B cell (primary cell): ENCODE measurements around the gene C2orf81. TPM values are rescaled to one million over a fixed set of nuclear protein-coding genes. Genes with fewer than 3 reads are reported as not detected.

Experiments used
- ATAC-seq: fragments of 200-7000 bp; cut with Tn5 transposase; one replicate; pipeline ENCODE4 v1.10.0; 2021; ENCODE audit warnings: low read depth, mild to moderate bottlenecking, moderate number of reproducible peaks, moderate library complexity
- CTCF ChIA-PET: fragments of 350-600 bp; sonication (Branson Sonifier 250); formaldehyde crosslinking; loops from one replicate; lab custom pipeline; 2021; ENCODE audit warnings: antibody characterized with exemption, inconsistent platforms; lab: Charles Lee
- POLR2A ChIA-PET: fragments of 350-600 bp; sonication (Branson Sonifier 250); formaldehyde crosslinking; loops from one replicate; lab custom pipeline; 2021; ENCODE audit warnings: antibody characterized with exemption; lab: Charles Lee
- DNase-seq: peaks from one replicate; pipeline ENCODE4 v3.0.0; 2013
- H2AFZ ChIP-seq: 2 replicates; pipeline ENCODE4 v1.6.1; 2012; ENCODE audit warnings: mild to moderate bottlenecking, low read depth, low read length; ENCODE audit not compliant: insufficient read depth, poor library complexity, severe bottlenecking
- H3K27ac ChIP-seq, 2 donors: 1 replicate in 1 of 2; 2 replicates in 1 of 2; pipeline ENCODE4 v1.5.1; 2012 to 2013; ENCODE audit warnings: low read length in 2 of 2, mild to moderate bottlenecking in 2 of 2, moderate library complexity in 1 of 2
- H3K27me3 ChIP-seq, 4 experiments: fragments of 200-600 bp in 1 of 4; sonication (generic) in 1 of 4; replicated peaks in 1 of 4; 1 replicate in 2 of 4; 2 replicates in 2 of 4; pipeline versions ENCODE4 v1.6.1 to v1.7.0; 2013 to 2016; ENCODE audit warnings: low read length in 3 of 4, mild to moderate bottlenecking in 2 of 4, mixed read lengths in 1 of 4, moderate library complexity in 1 of 4; ENCODE audit not compliant: insufficient read depth in 4 of 4, control insufficient read depth in 3 of 4; ENCODE audit errors: control extremely low read depth in 1 of 4
- H3K36me3 ChIP-seq, 2 experiments: replicated peaks in 1 of 2; 1 replicate in 1 of 2; 2 replicates in 1 of 2; pipeline versions ENCODE4 v1.6.1 to v1.7.1; 2013; ENCODE audit warnings: low read length in 1 of 2; ENCODE audit not compliant: insufficient read depth in 2 of 2, control insufficient read depth in 1 of 2; ENCODE audit errors: control extremely low read depth in 1 of 2, extremely low read depth in 1 of 2
- H3K4me1 ChIP-seq, 2 donors: fragments of 200-600 bp in 1 of 2; sonication (generic) in 1 of 2; 1 replicate in 1 of 2; 2 replicates in 1 of 2; pipeline versions ENCODE4 v1.5.1 to v1.6.1; 2013 to 2017; ENCODE audit warnings: low read length in 2 of 2; ENCODE audit not compliant: control insufficient read depth in 2 of 2, insufficient read depth in 2 of 2
- H3K4me2 ChIP-seq: replicated peaks from 2 replicates; pipeline ENCODE3; 2012; ENCODE audit warnings: mild to moderate bottlenecking, low read depth, low read length; ENCODE audit not compliant: poor library complexity, severe bottlenecking
- H3K4me3 ChIP-seq, 5 experiments: fragments of 200-600 bp in 1 of 5; sonication (generic) in 1 of 5; 1 replicate in 3 of 5; 2 replicates in 2 of 5; pipeline versions ENCODE4 v1.5.1 to v1.7.0; 2011 to 2016; ENCODE audit warnings: low read length in 4 of 5, mild to moderate bottlenecking in 4 of 5, low read depth in 2 of 5, control low read depth in 1 of 5, moderate library complexity in 1 of 5; ENCODE audit not compliant: insufficient read depth in 1 of 5; ENCODE audit errors: control extremely low read depth in 1 of 5, extremely low read depth in 1 of 5
- H3K79me2 ChIP-seq: fragments of 200-600 bp; sonication (generic); one replicate; pipeline ENCODE4 v1.6.0; 2016; ENCODE audit warnings: low read length; ENCODE audit not compliant: control insufficient read depth, insufficient read depth
- H3K9ac ChIP-seq: fragments of 200-600 bp; sonication (generic); 2 replicates; pipeline ENCODE4 v1.6.1; 2017; ENCODE audit warnings: mild to moderate bottlenecking, low read length, moderate library complexity
- H3K9me3 ChIP-seq, 3 donors: one replicate each; pipeline versions ENCODE4 v1.6.1 to v1.7.1; 2013; ENCODE audit warnings: low read length in 2 of 3; ENCODE audit not compliant: control insufficient read depth in 2 of 3, insufficient read depth in 1 of 3; ENCODE audit errors: control extremely low read depth in 1 of 3
- H4K20me1 ChIP-seq: 2 replicates; pipeline ENCODE4 v1.6.0; 2012; ENCODE audit warnings: mild to moderate bottlenecking, low read length; ENCODE audit not compliant: insufficient read depth, control insufficient read depth, poor library complexity, severe bottlenecking
- H3K27ac Mint-ChIP-seq: one replicate; pipeline ENCODE4 v1.8.0; 2021; ENCODE audit warnings: mixed read lengths
- H3K27me3 Mint-ChIP-seq: one replicate; pipeline ENCODE4 v1.8.0; 2021; ENCODE audit warnings: mixed read lengths
- H3K4me1 Mint-ChIP-seq: one replicate; pipeline ENCODE4 v1.8.0; 2021; ENCODE audit warnings: mixed read lengths
- H3K4me3 Mint-ChIP-seq: one replicate; pipeline ENCODE4 v1.8.0; 2021; ENCODE audit warnings: mixed read lengths
- H3K9me3 Mint-ChIP-seq: one replicate; pipeline ENCODE4 v1.8.0; 2022; ENCODE audit warnings: mixed read lengths; ENCODE audit not compliant: insufficient read depth
- EZH2 ChIP-seq: IDR thresholded peaks from 2 replicates; pipeline ENCODE4 v1.6.1; 2012; ENCODE audit warnings: borderline replicate concordance, low read depth, mild to moderate bottlenecking, moderate library complexity, low read length; ENCODE audit not compliant: insufficient read depth, poor library complexity, severe bottlenecking
- WGBS: methylation state at CpG from one replicate; pipeline ENCODE4 v1.1.5; 2013; ENCODE audit warnings: missing lambda C conversion rate; ENCODE audit not compliant: insufficient coverage; 5-methylcytosine and 5-hydroxymethylcytosine counted together
- intact Hi-C: fragments of 100-400 bp; cut with micrococcal nuclease; formaldehyde crosslinking; loops from one replicate; pipeline ENCODE4 v1.10.0; 2022
- polyA plus RNA-seq: library from polyadenylated mRNA; depleted of rRNA; stranded (reverse); fragments of >200 nt; gene quantifications from 2 replicates; pipeline ENCODE4 v1.2.3, GENCODE V29; 2012
- total RNA-seq, 2 donors: library from RNA; stranded (reverse); fragments of 120-200 nt in 1 of 2; gene quantifications; 1 replicate in 1 of 2; 2 replicates in 1 of 2; pipeline versions ENCODE4 v1.2.3 to v1.2.4, GENCODE V29; 2013 to 2022
- TF ChIP-seq, protein P1 (sequence below): fragments of 200-600 bp; IDR thresholded peaks from one replicate; pipeline ENCODE4 v1.8.0; 2022; ENCODE audit warnings: antibody characterized with exemption, mild to moderate bottlenecking

The C2orf81 gene
- total and polyA plus RNA-seq, 2 donors (not counting 1 experiment from before 2014, with no cell fraction given): 5.4 to 8.6 TPM

GRCh38 chr2:74441170-74441689 lies 19.8 kb upstream of the C2orf81 start:
- ChIA-PET POLR2A (interaction anchor here (1.1 to 1.3 kb wide), 2 partner anchors 13 to 20 kb away, joined by 3 to 4 read pairs; partner anchors contain the start of genes C2orf81, INO80B and WDR54), CTCF (interaction anchor here (1.0 kb wide), 1 partner anchor 91 kb away, joined by 4 read pairs; no protein-coding TSS in a partner anchor)
- intact Hi-C loops: no loop called here

More at GRCh38 chr2:74441170-74441689, 19.8 kb upstream of the C2orf81 start:
- Histone ChIP-seq H3K36me3 (no peaks in the 10 kb centered on the region), H2AFZ (peak overlapping the region; percentile 81), H3K27me3 (peaks cover 0 to 43% (median 13%) of the 10 kb centered on the region in 4 experiments), H4K20me1 (no peaks in the 10 kb centered on the region), H3K4me2 (peak overlapping the region; percentile 95), H3K27ac (no peak overlapping the region), H3K9ac (peak overlapping the region; percentile 57), H3K4me1 (peaks cover 36 to 46% of the 10 kb centered on the region in 2 donors), H3K79me2 (no peaks in the 10 kb centered on the region), H3K9me3 (peaks cover 0 to 9% (median 0%) of the 10 kb centered on the region in 3 donors), H3K4me3 (peak overlapping the region in 4 of 5 experiments; percentile 31 to 60 (median 52))
- TF ChIP-seq EZH2: no peak
- TF ChIP-seq, protein P1, sequence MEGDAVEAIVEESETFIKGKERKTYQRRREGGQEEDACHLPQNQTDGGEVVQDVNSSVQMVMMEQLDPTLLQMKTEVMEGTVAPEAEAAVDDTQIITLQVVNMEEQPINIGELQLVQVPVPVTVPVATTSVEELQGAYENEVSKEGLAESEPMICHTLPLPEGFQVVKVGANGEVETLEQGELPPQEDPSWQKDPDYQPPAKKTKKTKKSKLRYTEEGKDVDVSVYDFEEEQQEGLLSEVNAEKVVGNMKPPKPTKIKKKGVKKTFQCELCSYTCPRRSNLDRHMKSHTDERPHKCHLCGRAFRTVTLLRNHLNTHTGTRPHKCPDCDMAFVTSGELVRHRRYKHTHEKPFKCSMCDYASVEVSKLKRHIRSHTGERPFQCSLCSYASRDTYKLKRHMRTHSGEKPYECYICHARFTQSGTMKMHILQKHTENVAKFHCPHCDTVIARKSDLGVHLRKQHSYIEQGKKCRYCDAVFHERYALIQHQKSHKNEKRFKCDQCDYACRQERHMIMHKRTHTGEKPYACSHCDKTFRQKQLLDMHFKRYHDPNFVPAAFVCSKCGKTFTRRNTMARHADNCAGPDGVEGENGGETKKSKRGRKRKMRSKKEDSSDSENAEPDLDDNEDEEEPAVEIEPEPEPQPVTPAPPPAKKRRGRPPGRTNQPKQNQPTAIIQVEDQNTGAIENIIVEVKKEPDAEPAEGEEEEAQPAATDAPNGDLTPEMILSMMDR: no peak
- H3K9me3 Mint-ChIP-seq: no peaks in the 10 kb centered on the region
- peaks cover 19% of the 10 kb centered on the region for H3K27me3 Mint-ChIP-seq
- no peak for ATAC-seq
- DNase-seq: no peak
- peaks cover 44% of the 10 kb centered on the region for H3K4me1 Mint-ChIP-seq
- H3K4me3 Mint-ChIP-seq: peak overlapping the region; percentile 83
- no peak overlapping the region for H3K27ac Mint-ChIP-seq
- WGBS: 59% methylated on average over 33 of the region's 33 CpGs
